Astrocyte of the cerebellum (primary cell): ENCODE data around the gene THAP9.
"Not testable (repeated sequence)": the region's sequence is repeated elsewhere in the genome, so short reads cannot be mapped to it uniquely, and the experiment has no call there.

ENCODE experiments used
- DNase-seq: peaks from one replicate; pipeline ENCODE4 v3.0.0-alpha.2; 2011; ENCODE audit warnings: low read depth
- H3K4me3 ChIP-seq: 2 replicates; pipeline ENCODE4 v1.5.1; 2011; ENCODE audit warnings: mild to moderate bottlenecking, low read depth, low read length, moderate library complexity
- in situ Hi-C: cut with HindIII; loops from 2 replicates; pipeline ENCODE4 v1.10.0; 2017; ENCODE audit warnings: low sequenced_read_pairs
- TF ChIP-seq, protein P1 (sequence below): IDR thresholded peaks from 2 replicates; pipeline ENCODE4 v1.5.1; 2012; ENCODE audit warnings: low read length, low read depth, moderate library complexity, mild to moderate bottlenecking; ENCODE audit errors: missing control alignments

Gene THAP9

DNA sequence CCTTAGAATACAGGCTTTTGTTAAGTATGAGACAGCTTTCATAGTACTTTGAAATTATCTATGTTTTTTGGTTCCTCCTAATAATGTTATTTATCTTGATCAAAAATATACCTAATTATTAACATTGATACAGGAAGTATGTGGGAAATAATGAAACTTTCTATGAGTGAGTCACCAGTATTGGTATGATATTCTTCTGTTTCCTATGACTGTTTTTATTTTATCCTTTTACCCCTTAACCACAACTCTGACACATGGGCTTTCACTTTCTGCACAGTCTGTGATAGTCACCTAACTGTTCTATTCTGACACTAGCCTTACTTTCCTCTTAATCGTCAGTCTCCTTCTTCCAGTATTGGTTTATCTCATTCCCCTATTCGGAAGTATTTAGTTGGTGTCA lies 4.7 kb downstream of the THAP9 start:
- in situ Hi-C loops, result no loop called here
- DNase-seq, result no peak
- no peak overlapping the region for H3K4me3 ChIP-seq
- TF ChIP-seq, protein P1, sequence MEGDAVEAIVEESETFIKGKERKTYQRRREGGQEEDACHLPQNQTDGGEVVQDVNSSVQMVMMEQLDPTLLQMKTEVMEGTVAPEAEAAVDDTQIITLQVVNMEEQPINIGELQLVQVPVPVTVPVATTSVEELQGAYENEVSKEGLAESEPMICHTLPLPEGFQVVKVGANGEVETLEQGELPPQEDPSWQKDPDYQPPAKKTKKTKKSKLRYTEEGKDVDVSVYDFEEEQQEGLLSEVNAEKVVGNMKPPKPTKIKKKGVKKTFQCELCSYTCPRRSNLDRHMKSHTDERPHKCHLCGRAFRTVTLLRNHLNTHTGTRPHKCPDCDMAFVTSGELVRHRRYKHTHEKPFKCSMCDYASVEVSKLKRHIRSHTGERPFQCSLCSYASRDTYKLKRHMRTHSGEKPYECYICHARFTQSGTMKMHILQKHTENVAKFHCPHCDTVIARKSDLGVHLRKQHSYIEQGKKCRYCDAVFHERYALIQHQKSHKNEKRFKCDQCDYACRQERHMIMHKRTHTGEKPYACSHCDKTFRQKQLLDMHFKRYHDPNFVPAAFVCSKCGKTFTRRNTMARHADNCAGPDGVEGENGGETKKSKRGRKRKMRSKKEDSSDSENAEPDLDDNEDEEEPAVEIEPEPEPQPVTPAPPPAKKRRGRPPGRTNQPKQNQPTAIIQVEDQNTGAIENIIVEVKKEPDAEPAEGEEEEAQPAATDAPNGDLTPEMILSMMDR, result no peak

DNA sequence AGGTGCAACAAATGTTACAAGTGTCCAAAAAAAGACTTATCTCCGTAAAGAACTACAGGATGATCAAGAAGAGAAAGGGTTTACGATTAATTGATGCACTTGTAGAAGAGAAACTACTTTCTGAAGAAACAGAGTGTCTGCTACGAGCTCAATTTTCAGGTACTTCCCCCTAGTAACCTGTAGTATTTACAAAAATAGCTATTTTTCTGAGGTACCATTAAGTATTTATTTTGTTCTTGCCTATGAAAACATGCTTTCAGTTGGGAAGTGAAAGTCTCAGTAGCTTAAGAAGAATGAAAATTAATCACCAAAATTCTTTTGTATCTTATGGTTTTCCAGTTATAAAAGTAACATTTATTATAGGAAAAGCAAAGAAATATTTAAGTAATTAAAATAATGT lies 5.9 kb downstream of the THAP9 start:
- in situ Hi-C loops, result no loop called here
- DNase-seq, result no peak
- TF ChIP-seq, protein P1, result no peak
- H3K4me3 ChIP-seq, result no peak overlapping the region

DNA sequence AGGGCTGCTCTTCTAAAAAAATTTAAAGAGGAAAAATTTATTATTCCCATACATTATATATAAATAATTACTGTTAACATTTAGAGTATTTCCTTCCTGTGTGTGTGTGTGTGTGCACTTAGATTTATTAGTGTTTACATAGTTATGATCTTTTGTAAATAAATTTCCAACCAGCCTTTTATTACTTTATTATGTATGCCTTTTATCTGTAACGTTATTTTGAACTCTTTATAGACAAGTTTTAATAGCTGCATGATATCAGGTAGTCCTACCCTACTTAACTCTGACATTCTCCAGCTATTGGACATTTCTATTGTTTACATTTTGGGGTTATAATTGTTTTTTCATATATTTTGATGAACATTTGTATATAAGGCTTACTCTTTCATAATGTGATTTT lies 8.8 kb downstream of the THAP9 start:
- H3K4me3 ChIP-seq, result no peak overlapping the region
- in situ Hi-C loops, result no loop called here
- DNase-seq, result no peak
- TF ChIP-seq, protein P1, result no peak

DNA sequence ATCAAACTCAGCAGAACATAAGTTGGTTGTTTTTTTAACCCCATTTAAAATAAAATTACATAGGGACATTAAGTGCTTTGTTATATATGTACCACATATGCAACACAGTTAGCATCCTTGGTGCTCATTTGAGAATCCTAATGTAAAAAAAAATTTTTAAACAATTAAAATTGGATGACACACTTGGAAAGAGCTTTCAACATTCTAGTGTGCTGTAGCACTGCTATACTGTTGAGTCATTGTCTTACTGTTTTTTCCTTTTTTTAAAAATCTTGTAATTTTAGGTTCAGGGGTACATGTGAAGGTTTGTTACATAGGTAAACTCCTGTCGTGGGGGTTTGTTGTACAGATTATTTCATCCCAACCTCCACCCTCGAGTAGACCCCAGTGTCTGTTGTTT lies 12.8 kb downstream of the THAP9 start:
- in situ Hi-C loops, result no loop called here
- no peak for DNase-seq
- TF ChIP-seq, protein P1, result no peak
- no peak overlapping the region for H3K4me3 ChIP-seq

DNA sequence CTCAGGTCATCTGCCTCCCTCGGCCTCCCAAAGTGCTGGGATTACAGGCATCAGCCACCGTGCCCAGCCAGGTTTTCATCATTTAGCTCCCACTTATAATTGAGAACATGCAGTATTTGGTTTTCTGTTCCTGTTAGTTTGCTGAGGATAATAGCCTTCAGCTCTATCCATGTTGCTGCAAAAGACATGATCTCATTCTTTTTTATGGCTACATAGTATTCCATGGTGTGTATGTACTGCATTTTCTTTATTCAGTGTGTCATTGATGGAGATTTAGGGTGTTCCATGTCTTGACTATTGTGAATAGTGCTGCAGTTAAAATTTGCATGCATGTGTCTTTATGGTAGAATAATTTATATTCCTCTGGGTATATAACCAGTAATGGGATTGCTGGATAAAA lies 13.4 kb downstream of the THAP9 start:
- H3K4me3 ChIP-seq, DNase-seq, in situ Hi-C loops: not testable (repeated sequence)

DNA sequence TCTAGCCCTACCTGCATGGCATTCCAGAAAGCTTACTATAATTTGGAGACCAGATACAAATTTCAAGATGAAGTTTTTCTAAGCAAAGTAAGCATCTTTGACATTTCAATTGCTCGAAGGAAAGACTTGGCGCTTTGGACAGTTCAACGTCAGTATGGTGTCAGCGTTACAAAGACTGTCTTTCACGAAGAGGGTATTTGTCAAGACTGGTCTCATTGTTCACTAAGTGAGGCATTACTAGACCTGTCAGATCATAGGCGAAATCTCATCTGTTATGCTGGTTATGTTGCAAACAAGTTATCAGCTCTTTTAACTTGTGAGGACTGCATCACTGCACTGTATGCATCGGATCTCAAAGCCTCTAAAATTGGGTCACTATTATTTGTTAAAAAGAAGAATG lies 17.6 kb downstream of the THAP9 start:
- TF ChIP-seq, protein P1, result no peak
- H3K4me3 ChIP-seq, result no peak overlapping the region
- no peak for DNase-seq
- in situ Hi-C loops, result no loop called here

DNA sequence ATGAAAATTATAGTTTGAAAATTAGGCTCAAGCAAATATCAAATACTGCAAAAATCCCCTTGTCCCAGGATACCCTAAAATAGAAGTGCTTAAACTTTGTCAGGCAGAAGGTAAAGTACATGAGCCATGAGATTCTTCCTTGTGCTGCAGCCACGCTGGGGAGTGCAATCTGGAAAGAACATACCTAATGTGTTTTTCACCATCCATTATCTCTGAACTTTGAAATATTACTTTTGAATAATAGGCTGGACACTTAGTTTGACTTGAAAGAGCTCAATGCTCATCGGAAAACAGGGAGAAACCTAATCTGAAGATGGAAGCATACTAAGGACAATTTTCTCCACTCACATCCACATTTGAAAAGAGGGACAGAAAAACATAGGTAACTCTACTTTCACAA lies 18.9 kb downstream of the THAP9 start:
- no peak for DNase-seq

More for the DNA sequence above, 18.9 kb downstream of the THAP9 start:
- in situ Hi-C loops, result no loop called here
- H3K4me3 ChIP-seq, result no peak overlapping the region
- TF ChIP-seq, protein P1, result no peak
